WI38 (cell line): ENCODE results near the gene POM121L2.
A peak's percentile ranks its signal among the peaks of the same experiment; 100 is the strongest.

Source experiments
- H3K4me3 ChIP-seq: 2 replicates; pipeline ENCODE4 v1.5.1; 2011; ENCODE audit warnings: low read depth, mild to moderate bottlenecking, control low read depth, low read length
- TF ChIP-seq, protein P1 (sequence below): IDR thresholded peaks from 2 replicates; pipeline ENCODE4 v1.5.1; 2012; ENCODE audit warnings: low read depth, mild to moderate bottlenecking, control low read depth, low read length

The POM121L2 gene

DNA sequence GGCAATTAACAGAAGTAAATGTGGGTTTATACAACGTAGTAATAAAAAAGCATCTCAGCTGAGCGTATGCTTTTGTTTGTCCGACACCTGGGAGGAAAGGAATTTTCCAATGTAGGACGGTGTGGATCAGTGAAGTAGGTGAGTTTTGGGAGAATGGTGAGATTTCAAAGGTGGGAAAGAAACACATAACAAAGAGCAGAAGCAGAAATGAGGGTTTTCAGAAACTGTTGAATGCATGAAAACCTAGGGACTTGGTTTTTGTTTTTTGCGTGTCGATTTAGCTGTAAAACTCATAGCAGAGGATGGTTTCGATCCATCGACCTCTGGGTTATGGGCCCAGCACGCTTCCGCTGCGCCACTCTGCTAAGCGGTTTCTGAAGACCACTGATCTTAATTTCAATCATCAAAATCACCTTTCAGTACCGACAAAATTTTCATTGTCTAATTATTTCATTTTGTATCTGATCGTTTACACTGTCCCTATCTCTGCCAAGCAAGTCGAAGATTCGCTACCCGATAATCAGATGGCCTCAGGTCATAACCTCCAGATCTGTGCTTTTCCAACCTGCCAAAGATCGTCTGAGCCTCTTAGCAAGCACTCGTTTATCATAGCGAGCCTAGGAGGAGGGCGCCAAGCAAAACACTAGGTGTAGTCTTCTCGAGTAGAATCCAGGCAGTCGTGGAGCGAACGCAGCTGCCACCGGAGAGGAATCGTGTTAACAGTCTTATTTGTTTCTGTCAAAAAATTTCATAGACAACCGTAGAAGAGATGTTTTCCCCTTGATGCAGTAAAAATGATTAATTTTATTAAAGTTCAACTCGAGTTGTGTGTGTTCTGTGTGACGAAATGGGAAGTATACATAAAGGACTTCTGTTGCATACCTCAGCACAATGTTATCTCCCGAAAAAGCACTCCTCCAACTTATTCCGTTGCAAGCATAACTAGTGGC lies 20.9 kb upstream of the POM121L2 start:
- TF ChIP-seq, protein P1, sequence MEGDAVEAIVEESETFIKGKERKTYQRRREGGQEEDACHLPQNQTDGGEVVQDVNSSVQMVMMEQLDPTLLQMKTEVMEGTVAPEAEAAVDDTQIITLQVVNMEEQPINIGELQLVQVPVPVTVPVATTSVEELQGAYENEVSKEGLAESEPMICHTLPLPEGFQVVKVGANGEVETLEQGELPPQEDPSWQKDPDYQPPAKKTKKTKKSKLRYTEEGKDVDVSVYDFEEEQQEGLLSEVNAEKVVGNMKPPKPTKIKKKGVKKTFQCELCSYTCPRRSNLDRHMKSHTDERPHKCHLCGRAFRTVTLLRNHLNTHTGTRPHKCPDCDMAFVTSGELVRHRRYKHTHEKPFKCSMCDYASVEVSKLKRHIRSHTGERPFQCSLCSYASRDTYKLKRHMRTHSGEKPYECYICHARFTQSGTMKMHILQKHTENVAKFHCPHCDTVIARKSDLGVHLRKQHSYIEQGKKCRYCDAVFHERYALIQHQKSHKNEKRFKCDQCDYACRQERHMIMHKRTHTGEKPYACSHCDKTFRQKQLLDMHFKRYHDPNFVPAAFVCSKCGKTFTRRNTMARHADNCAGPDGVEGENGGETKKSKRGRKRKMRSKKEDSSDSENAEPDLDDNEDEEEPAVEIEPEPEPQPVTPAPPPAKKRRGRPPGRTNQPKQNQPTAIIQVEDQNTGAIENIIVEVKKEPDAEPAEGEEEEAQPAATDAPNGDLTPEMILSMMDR = no peak
- H3K4me3 ChIP-seq = peak overlapping the region; percentile 53

DNA sequence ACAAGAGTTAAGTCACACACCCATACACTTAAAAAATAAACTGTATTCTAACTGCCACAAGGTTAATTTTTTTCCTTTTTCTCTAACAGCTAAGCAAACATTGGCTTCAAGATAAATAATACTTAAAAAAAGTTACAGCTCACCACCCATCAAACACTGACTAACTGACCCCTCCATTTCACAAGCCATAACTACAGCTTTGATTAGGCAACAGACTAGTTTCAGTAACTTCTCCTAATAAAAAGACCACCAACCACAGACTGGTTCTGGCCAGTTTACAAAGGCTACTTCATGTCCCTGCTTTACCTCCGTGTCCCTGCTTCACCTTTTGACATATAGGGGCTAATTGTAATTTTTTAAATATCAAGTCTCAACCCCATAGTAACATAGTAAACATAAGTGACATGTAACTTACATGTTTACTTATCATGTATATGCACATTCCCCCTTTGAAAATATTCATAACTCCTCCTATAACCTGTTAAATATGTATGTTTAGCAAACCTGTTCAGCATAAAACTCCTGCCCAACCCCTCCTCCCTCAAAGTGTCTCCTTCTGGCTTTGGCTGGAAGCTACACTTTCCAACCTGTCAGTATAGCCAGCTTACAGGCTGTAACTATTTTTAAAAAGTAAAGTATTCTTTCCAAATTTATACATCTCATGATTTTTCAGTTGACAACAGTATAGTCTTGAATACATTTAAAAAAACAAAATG lies 15.1 kb upstream of the POM121L2 start:
- TF ChIP-seq, protein P1 = no peak
- H3K4me3 ChIP-seq = no peak overlapping the region

DNA sequence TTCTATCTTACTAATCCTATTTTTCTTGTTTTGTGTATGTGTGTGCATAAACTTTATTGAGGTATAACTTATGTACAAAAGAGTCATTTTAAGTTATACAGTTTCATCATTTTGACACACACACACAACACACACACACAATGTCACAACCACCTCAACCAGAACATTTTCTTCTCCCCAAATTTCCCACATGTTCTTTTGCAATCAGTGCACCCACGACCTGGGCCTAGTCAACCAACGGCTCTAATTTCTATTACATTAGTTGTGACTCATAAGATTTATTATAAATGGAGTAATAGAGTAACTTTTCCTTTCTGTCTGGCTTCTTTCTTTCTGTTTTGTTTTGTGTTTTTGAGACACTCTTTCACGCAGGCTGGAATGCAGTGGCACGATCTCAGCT lies 9.8 kb upstream of the POM121L2 start:
- TF ChIP-seq, protein P1 = no peak
- no peak overlapping the region for H3K4me3 ChIP-seq

DNA sequence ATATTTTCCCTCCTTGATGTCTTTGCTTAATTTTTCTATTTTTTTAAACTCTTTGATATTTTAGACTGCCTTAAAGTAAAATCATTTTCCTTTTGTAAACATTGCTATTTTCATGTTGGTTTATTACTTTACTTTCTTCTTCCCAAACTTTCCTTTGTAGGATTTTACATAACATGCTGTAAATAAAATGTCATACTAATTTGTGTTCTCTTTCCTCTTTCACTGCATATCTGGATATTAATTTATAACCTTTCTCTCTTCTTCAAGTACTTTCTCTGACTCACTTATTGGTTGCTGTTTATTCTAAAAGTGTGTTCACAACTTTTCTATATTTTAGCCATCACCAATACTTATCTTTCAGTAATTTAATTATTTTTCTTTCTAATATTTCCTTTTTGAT lies 9.3 kb upstream of the POM121L2 start:
- TF ChIP-seq, protein P1 = no peak
- no peak overlapping the region for H3K4me3 ChIP-seq

DNA sequence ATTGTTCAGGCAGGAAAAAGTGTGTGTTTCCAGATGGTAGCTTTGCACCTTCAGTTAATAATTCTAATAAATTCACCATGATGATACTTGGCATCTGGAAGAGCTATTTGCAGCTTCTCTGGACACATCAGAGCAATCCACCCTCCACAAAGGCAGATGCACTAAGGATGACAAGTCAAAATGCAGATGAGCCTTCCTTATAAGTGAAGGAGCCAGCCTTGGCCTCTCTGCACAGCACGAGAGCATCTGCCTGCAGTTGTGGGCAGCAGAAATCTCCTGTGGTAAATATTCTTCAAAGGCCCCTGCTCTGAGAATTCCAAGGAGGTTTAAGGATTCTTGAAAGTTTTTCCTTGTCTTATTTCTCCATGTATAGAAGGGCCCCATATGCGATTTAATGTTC lies 6.9 kb upstream of the POM121L2 start:
- no peak overlapping the region for H3K4me3 ChIP-seq
- TF ChIP-seq, protein P1 = no peak

DNA sequence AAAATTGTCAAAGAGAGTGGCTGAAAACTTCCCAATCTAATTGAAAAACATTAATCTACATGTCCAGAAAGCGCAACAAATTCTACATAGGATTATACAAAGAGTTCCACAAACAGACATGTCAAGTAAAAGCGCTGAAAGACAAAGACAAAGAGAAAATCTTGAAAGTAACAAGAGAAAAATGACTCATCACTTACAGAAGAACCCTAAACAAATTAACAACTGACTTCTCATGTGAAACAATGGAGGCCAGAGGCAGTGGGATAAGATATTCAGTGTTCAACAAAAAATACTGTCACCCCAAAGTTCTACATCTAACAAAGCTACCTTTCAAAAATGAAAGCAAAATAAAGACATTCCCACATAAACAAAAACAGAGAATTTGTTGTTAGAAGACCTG lies 2.0 kb upstream of the POM121L2 start:
- TF ChIP-seq, protein P1 = no peak
- no peak overlapping the region for H3K4me3 ChIP-seq

DNA sequence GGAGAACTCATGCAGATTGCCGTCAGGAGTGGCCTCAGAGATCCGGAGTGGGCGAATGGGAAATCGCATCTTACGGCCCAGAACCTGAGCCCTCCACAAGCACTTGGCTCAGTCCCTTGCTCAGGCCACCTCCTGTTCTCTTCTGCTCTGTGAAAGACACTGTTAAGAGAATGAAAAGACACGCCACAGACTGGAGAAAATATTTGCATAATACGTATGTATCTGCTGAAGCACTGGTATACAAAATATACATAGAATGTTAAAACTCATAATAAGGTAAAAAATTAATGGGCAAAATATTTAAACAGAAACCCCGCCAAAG lies 838 bp upstream of the POM121L2 start:
- TF ChIP-seq, protein P1 = peak; percentile 14; the same call in 1 of the 2 replicates
- no peak overlapping the region for H3K4me3 ChIP-seq
